BE2C (cell line): ENCODE measurements around the gene GPC6.

Source experiments
- DNase-seq: peaks from one replicate; pipeline ENCODE4 v3.0.0-alpha.2; 2020
- H3K27me3 ChIP-seq: fragments of 250-450 bp; sonication (Bioruptor Pico); 2 replicates; pipeline ENCODE4 v1.5.1; 2020; ENCODE audit warnings: mild to moderate bottlenecking
- H3K36me3 ChIP-seq: fragments of 250-450 bp; sonication (Bioruptor Pico); 2 replicates; pipeline ENCODE4 v1.5.1; 2020; ENCODE audit warnings: mild to moderate bottlenecking
- H3K4me1 ChIP-seq: fragments of 250-450 bp; sonication (Bioruptor Pico); 2 replicates; pipeline ENCODE4 v1.5.1; 2020
- H3K4me3 ChIP-seq: 2 replicates; pipeline ENCODE4 v1.5.1; 2011; ENCODE audit warnings: low read depth, low read length
- H3K9me3 ChIP-seq: fragments of 250-450 bp; sonication (Bioruptor Pico); 2 replicates; pipeline ENCODE4 v1.5.1; 2020
- CTCF ChIP-seq: IDR thresholded peaks from 2 replicates; pipeline ENCODE4 v1.5.1; 2012; ENCODE audit warnings: mild to moderate bottlenecking, low read depth, low read length

Gene GPC6

GRCh38 chr13:93797463-93797862, 570.9 kb downstream of the GPC6 start:
- TF ChIP-seq CTCF, result no peak
- Histone ChIP-seq H3K9me3 (no peaks in the 10 kb centered on the region), H3K4me1 (peaks cover 5% of the 10 kb centered on the region), H3K36me3 (no peaks in the 10 kb centered on the region), H3K27me3 (no peaks in the 10 kb centered on the region), H3K4me3 (no peak overlapping the region)
- DNase-seq, result no peak

- H3K4me1 ChIP-seq, result peaks cover 5% of the 10 kb centered on the region
- no peaks in the 10 kb centered on the region for H3K36me3 ChIP-seq
- no peak overlapping the region for H3K4me3 ChIP-seq
- H3K27me3 ChIP-seq, result no peaks in the 10 kb centered on the region
- no peak for TF ChIP-seq CTCF
- no peak for DNase-seq
- no peaks in the 10 kb centered on the region for H3K9me3 ChIP-seq
Measured at GRCh38 chr13:93800342-93800741, 573.7 kb downstream of the GPC6 start.

GRCh38 chr13:93805736-93806135, 579.1 kb downstream of the GPC6 start:
- no peak overlapping the region for H3K4me3 ChIP-seq
- no peak for DNase-seq
- no peaks in the 10 kb centered on the region for H3K9me3 ChIP-seq
- peaks cover 5% of the 10 kb centered on the region for H3K4me1 ChIP-seq
- H3K27me3 ChIP-seq, result no peaks in the 10 kb centered on the region
- no peak for TF ChIP-seq CTCF
- H3K36me3 ChIP-seq, result no peaks in the 10 kb centered on the region

- DNase-seq, result no peak
- Histone ChIP-seq H3K9me3 (no peaks in the 10 kb centered on the region), H3K36me3 (no peaks in the 10 kb centered on the region), H3K4me3 (no peak overlapping the region), H3K27me3 (no peaks in the 10 kb centered on the region), H3K4me1 (no peaks in the 10 kb centered on the region; the same call in 1 of the 2 replicates)
- TF ChIP-seq CTCF, result no peak
Measured at GRCh38 chr13:93806861-93807260, 580.3 kb downstream of the GPC6 start.

- Histone ChIP-seq H3K9me3 (no peaks in the 10 kb centered on the region), H3K4me3 (no peak overlapping the region), H3K27me3 (no peaks in the 10 kb centered on the region), H3K36me3 (no peaks in the 10 kb centered on the region), H3K4me1 (peaks cover 7% of the 10 kb centered on the region; the same call in 1 of the 2 replicates)
- no peak for TF ChIP-seq CTCF
- no peak for DNase-seq
Measured at GRCh38 chr13:93810264-93810663, 583.7 kb downstream of the GPC6 start.

GRCh38 chr13:93811071-93811737, 584.6 kb downstream of the GPC6 start:
- no peak for DNase-seq

More at GRCh38 chr13:93811071-93811737, 584.6 kb downstream of the GPC6 start:
- Histone ChIP-seq H3K36me3 (no peaks in the 10 kb centered on the region), H3K4me3 (no peak overlapping the region), H3K4me1 (peaks cover 12% of the 10 kb centered on the region), H3K9me3 (no peaks in the 10 kb centered on the region), H3K27me3 (no peaks in the 10 kb centered on the region)
- no peak for TF ChIP-seq CTCF
